ENCODE results near the gene TENT5D.
"Not testable (repeated sequence)": the region's sequence is repeated elsewhere in the genome, so short reads cannot be mapped to it uniquely, and the experiment has no call there.

Gene TENT5D

DNA sequence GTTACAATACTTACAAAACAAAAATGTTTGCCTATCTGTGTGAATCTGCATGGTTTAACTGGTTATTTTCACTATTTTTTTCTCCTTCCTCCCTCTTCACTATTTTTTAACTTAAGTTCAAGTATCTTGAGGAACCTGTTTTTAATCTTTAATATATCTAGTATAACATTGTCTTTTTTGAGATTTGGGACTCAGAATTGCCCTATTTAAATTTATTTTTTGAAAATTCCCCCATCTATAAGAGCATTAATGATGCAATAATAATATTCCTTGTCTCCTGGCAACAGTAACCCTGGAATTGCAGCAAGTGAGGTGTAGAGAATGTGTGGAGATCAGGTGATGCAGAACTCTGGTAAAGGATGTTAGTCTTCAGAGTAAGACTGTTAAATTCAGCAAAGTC, at the start of gene TENT5D:
Gene TENT5D, plus strand, starts transcription at position 301 of the 400 bp plus-strand sequence. CDS start 22,093 bp downstream, outside the sequence.
- FAIRE-seq, result no peak

GRCh38 chrX:80385651-80386050, 34.6 kb upstream of the TENT5D start:
- FAIRE-seq, result not testable (repeated sequence)

- no peak for FAIRE-seq
These were observed 32.0 kb upstream of the TENT5D start for GRCh38 chrX:80388206-80388605.

DNA sequence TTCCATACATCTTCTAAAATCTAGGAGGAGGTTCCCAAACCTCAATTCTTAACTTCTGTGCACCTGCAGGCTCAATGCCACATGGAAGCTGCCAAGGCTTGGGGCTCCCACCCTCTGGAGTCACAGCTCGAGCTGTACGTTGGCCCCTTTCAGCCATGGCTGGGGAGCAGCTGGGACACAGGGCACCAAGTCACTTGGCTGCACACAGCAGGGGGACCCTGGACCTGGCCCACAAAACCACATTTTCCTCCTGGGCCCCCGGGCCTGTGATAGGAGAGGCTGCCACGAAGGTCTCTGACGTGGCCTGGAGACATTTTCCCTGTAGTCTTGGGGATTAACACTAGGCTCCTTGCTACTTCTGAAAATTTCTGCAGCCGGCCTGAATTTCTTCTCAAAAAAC, 8.2 kb upstream of the TENT5D start:
- FAIRE-seq, result no peak

DNA sequence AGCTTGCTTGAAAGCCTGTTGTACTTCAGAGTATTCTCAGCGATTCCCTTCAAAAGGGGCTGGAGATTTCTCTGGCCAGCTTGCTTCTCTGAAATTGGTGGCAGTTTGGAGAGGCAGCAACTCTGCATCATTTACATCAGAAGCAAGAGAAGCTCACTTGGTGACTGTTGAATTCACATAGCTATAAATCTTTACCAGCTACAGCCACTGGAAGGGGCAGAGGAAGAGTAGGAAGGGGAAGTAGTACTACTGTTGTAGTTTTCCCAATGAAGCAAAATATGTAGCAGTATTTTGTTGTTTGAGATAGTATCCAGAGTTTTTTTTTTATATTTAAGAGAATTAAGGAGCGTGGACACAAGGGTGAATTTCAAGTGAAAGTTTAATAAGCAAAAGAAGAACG, 2.8 kb downstream of the TENT5D start:
- FAIRE-seq, result no peak

DNA sequence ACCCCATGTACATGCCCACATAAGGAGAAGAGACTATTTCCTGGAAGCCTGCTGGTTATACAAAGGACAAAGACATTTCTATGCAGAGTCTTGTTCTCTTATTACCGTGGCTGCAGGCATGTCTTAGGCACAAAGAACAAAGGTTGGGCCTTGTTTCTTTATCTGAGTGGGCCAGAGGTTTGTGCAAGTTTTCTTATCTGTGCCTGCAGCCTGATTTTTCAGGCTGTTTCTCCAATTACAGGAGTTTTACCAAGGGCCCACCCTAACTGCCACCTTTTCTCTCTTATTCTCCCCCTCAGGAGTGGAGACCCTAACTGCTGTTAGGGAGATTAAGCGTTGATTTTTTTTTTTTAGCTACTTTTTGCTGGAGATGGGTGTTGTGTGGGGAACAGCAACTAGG, 3.5 kb downstream of the TENT5D start:
- FAIRE-seq, result no peak

DNA sequence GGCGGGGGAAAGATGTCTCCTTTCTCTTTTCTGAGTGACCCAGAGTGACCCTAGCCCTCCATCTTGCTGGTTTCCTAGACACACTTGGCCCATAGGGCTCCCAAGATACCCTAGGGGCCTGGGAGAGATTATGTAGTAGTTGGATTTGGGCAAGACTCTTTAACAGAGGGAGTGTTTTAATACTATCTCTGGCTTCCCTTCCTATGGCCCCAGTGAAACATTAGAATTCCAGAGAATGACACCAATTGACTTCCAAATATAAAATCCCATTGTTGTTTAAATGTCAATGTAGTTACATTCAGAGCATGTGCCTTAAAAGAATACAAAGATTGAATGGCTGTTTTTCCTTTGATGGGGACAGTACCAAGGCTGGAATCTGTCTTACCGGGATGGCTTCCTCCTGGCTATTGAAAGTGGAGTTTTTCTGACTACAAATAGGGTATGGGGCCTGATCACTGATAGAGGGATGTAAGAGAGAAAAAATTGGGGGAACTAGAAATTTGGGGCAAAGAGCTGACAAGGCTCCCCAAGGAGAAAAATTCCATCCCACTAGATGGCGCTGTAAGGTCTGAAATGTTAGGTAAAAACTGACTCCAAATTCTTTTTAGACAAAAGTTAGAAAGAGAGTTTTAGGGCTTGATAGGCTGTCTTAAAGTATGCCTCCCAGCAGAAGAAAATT, 10.7 kb downstream of the TENT5D start:
- no peak for FAIRE-seq

DNA sequence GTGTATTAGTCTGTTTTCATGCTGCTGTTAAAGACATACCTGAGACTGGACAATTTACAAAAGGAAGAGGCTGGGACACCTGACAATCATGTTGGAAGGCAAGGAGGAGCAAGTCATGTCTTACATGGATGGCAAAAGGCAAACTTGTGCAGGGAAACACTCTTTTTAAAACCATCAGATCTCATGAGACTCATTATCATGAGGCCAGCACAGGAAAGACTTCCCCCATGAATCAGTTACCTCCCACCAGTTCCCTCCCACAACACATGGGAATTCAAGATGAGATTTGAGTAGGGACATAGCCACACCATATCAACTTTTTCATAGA, 11.2 kb downstream of the TENT5D start:
- FAIRE-seq, result no peak

- no peak for FAIRE-seq
These were observed 12.2 kb downstream of the TENT5D start for GRCh38 chrX:80432441-80432840.

DNA sequence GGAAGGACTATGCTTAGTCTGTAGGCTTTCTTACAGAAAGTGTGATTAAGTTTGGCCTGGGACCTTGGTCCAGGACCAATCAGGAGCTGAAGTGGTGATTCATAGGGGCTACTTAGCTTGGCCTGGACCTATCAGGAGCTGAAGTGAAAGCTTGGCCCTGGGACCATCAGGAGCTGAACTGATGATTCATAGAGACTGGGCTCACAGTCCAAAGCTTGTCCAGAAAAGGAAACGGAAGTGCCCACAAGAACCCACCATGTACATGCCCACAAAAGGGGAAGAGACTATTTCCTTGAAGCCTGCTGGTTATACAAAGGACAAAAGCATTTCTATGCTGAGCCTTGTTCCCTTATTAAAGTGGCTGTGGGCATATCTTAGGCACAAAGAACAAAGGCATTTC, 12.6 kb downstream of the TENT5D start:
- no peak for FAIRE-seq

- FAIRE-seq, result not testable (repeated sequence)
These were observed 47.9 kb downstream of the TENT5D start for GRCh38 chrX:80468166-80468565.

- no peak for FAIRE-seq
These were observed 51.3 kb downstream of the TENT5D start for GRCh38 chrX:80471582-80471981.

- no peak for FAIRE-seq
These were observed 65.3 kb downstream of the TENT5D start for GRCh38 chrX:80485543-80485942.

DNA sequence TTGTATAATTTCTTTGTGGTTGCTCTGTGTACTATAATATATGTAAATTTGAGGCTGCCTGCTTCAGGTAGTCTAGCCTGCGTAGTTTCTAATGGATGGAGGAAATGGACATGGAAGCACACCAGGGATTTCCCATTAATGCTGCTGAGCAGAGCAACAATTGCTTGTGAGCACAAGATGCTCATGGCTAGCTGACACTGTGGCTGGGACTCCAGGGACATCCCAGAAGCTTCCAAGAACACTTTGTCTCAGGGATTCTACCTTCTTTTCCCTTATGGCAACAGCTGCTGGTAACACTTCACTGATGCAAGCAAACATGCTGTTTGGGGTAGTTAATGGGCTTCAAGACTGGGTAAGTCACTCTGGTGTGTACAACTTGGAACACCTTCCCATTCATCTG, 66.1 kb downstream of the TENT5D start:
- FAIRE-seq, result no peak

- FAIRE-seq, result no peak
These were observed 68.9 kb downstream of the TENT5D start for GRCh38 chrX:80489166-80489565.
